Measurements from ENCODE around the gene CEP85.

CEP85 gene, protein sequence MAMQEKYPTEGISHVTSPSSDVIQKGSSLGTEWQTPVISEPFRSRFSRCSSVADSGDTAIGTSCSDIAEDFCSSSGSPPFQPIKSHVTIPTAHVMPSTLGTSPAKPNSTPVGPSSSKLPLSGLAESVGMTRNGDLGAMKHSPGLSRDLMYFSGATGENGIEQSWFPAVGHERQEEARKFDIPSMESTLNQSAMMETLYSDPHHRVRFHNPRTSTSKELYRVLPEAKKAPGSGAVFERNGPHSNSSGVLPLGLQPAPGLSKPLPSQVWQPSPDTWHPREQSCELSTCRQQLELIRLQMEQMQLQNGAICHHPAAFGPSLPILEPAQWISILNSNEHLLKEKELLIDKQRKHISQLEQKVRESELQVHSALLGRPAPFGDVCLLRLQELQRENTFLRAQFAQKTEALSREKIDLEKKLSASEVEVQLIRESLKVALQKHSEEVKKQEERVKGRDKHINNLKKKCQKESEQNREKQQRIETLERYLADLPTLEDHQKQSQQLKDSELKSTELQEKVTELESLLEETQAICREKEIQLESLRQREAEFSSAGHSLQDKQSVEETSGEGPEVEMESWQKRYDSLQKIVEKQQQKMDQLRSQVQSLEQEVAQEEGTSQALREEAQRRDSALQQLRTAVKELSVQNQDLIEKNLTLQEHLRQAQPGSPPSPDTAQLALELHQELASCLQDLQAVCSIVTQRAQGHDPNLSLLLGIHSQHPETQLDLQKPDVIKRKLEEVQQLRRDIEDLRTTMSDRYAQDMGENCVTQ

GRCh38 chr1:26233903-26234643 is at the start of gene CEP85:
Gene CEP85 (plus strand): TSS chr1:26234200. CDS start chr1:26239784, 5,584 bp downstream.
- peak; percentile 99 for DNase-seq

- no peak for DNase-seq
These were observed 49.1 kb upstream of the CEP85 start for GRCh38 chr1:26184883-26185282.

DNA sequence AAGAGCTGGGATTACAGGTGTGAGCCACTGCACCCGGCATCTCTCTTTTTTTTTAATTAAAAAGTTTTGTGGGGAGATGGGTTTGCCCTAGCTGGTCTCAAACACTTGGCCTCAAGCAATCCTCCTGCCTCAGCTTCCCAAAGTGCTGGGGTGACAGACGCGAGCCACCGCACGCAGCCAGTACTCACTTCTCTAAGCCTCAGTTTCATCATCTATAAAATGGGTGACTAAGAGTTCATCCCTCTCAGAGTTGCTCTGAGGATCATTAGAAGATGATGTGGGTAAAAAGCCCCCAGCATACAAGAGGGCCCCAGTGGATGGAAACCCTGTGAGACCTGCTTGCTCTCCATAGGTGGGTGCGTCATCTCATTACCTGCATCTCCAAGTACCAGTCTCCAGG is 46.1 kb upstream of the CEP85 start:
- no peak for DNase-seq

DNA sequence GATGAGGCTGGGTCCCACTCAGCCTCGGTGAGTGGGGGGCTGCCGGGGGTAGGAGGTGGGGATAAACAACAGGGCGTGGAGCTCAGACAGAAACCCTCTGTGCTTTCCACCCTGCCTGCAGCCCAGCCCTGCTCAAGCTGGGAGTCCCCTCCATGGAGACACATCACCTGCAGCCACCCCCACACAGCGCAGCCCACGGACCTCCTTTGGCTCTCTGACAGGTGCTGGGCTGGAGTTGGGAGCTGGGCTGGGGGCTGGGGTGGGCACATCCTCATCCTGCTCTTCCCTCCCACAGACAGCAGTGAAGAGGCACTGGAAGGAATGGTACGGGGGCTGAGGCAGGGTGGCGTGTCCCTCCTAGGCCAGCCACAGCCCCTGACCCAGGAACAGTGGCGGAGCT is 45.5 kb upstream of the CEP85 start:
- DNase-seq = no peak

DNA sequence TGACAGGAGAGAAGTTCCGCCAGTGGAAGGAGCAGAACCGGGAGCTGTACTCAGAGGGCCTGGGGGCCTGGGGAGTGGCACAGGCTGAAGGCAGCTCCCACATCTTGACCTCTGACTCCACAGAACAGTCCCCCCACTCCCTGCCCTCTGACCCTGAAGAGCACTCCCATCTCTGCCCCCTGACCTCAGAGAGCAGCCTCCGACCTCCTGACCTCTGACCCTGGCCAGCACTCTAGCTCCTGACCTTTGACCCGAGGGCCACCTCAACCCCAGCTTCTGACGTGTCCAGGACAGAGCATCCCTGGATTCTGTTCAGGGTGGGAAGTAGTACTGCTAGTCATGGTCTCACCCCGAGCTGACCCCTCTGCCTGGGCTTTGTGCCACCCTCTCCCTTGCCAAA is 44.7 kb upstream of the CEP85 start:
- DNase-seq = no peak

GRCh38 chr1:26189751-26190275 is 44.2 kb upstream of the CEP85 start:
- DNase-seq = peak; percentile 40

GRCh38 chr1:26190373-26190987 is 43.5 kb upstream of the CEP85 start, which contains the start of gene CATSPER4:
Gene CATSPER4 (plus strand): TSS chr1:26190602. CDS start chr1:26190628, 26 bp downstream.
- DNase-seq = peak; percentile 60

DNA sequence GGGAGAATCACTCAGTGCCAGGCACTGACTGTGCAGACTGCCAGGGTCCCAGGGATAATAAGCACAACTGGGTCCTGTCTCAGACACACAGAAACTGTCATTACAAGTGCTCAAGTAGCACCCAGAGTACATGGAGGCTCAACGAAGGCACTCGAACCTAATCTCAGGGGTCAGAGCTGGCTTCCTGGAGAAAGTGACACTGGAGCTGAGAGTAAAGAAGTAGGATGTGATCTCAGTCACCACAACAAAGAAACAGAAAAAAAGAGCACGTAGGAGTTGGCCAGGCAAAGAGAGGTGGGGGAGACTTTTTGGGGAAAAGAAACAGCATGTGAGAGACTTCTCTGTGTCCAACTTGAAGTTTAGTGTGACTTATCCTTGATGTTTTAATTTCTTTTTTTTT is 42.3 kb upstream of the CEP85 start:
- DNase-seq = no peak

DNA sequence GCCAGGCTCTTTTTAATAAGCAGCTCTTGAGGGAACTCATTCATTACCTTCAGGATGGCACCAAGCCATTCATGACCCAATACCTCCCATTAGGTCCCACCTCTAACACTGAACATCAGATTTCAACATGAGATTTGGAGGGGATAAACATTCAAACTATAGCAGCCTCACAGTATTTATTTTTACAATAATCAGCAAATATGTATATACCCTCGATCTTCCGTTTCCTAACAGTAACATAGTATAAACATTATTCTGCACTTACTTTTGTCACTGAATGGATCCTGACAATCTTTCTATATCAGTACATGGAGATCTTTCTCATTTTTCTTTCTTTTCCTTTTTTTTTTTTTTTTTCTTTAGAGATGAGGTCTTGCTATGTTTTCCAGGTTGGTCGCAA is 38.2 kb upstream of the CEP85 start:
- DNase-seq = no peak

DNA sequence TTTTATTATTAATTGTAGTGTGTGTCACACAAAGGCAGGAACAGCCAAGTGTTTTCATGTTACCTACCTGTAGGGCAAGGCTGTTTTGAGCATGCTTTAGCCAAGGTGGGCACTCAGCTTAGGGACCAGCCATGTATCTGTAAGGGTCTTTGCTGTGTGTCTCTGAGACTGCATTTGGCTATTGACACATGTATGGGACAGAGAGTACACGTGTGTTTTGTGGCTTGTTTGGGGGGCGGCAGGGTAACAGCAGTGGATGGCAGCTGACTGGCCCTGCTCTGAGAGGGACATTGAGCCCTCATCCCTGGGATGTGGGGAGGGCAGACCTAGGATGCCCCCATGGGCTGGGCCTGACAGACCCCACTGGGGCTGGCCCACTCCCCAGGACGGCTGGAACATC is 36.7 kb upstream of the CEP85 start:
- no peak for DNase-seq

GRCh38 chr1:26197813-26198212 is 36.2 kb upstream of the CEP85 start:
- DNase-seq = no peak

GRCh38 chr1:26200413-26200812 is 33.6 kb upstream of the CEP85 start:
- DNase-seq = no peak

- DNase-seq = peak; percentile 46
These were observed 30.2 kb upstream of the CEP85 start for GRCh38 chr1:26203642-26204318.

DNA sequence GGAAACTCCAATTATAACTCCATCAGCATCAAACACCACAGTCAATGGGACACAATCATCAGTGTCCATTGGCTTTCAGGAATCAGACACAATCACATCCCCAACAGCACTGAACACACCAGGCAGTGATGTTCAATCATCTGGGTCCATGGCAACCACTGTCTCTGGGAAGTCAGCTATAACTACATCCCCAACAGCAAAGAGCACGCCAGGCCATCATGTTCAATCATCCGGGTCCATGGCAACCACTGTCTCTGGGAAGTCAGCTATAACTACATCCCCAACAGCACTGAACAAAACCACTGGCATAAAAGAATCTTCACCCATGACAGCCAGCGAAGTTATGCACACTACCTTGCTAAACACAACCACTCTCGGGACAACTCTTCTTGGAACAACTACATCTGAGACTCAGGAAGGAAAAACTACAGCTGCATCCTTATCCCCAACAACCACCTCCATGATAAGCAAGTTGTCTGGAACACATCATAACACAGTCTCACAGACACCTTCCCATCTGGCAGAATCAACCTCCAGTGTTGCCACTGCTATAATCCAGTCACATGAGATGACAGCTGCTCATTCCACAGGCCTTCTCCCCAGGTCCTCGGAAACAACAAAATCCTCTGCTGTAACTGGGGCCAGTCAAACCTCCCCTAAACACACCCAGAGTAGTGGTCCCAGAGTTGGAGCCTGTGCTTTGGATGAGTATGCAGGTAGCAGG is 23.7 kb upstream of the CEP85 start:
- DNase-seq = no peak

DNA sequence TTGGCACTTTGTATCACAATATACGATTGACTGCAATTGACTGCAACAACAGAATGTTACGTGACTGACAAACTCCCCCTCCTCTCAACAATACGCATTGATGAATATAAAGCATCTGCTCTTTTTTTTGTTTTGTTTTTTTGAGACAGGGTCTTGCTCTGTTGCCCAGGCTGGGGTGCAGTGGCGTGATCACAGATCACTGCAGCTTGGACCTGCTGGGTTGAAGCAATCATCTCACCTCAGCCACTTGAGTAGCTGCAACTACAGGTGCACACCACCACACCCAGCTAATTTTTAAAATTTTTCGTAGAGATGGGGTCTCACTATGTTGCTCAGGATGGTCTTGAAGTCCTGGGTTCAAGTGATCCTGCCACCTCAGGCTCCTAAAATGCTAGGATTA is 21.3 kb upstream of the CEP85 start:
- no peak for DNase-seq

GRCh38 chr1:26213335-26213905 is 20.6 kb upstream of the CEP85 start:
- DNase-seq = no peak

DNA sequence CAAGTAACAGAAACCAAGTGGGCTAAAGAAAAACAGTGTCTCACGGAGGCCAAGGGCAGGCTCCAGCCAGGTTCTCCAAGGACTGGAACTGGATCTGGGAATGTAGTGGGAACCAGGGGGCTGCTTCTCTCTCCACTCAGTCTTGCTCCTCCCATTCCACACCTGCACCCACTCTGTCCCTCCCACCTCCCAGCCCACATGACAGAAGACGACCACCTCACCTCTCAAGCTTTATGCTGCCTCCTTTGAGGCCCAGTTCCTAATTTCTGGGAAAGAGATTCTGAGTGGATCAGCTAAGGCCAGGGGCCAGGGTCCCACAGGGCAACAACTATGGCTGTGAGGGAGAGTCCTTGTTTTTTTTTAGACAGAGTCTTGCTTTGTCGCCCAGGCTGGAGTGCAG is 18.8 kb upstream of the CEP85 start:
- DNase-seq = no peak

DNA sequence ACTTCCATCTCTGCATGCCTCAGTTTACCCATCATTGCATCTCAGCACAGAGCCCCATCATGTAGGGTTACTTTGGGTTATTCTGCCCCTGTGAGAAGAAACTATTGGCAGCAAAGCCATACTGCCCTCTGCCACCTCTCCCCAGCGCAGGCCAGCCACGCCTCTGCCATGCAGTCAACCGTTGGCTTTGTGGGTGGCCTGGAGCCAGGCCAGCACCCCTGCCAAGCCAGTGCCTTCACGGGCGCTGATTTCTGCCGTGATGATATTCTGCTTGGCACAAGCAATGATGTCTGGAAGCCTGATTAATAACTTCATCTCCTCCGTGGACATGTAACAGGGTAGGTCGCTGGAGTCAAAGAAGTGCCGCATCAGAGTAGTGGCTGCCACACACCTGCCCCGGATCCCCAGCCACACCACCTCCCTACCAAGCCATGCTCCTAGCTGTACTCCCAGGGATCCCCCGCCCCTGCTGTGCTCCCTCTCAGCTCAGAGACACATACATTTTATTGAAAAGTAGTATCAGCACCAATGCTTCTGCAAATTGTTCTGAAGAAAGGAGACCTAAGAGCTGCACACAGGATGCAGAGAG is 15.0 kb upstream of the CEP85 start:
- DNase-seq = peak; percentile 52

DNA sequence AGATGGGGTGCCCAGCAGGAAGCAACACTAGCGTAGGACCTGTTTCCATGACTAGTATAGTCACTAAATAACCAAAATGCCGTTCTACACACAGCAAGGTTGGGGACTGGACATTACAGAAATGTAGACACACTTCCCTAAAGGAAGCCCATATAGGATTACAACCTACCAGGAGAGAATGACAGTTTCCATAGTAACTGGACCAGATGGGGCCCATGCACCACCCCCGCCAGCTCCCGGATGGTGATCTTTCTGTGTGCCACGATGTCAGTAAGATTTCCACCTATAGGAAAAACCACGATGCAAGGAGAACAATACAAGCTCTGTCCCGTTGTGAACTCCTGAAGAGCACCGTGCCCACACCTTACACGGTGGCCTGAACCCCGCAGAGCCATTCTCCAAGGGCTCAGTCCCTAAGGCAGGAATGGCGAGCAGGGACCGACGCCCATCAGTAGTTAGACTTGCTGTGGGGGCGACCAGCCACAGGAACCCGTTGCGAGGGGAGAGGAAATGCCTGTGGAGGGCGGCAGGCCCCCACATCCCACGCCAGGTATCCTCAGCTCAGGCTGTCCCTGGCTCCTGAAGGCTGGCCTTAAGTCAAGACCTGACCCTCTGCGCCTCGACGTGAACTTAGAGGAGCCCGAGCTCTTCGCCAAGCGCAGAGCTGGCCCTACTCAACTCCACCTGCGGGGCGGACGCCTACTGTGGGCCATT is 13.6 kb upstream of the CEP85 start:
- DNase-seq = no peak

DNA sequence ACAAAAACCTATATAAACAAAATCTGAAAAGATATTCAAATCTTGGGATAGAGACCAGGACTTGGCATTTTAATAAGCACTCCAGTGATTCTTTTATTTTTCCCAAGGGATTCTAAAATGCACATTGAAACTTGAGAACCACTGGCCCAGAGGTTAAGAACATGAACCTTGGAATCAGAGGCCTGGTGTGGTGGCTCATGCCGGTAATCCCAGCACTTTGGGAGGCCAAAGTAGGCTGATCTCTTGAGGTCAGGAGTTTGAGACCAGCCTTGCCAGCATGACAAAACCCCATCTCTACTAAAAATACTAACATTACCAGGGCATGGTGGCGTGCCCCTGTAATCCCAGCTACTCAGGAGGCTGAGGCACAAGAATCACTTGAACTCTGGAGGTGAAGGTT is 12.9 kb upstream of the CEP85 start:
- no peak for DNase-seq

Measured in hematopoietic multipotent progenitor cell treated with erythropoietin and hydrocortisone succinate and interleukin-3 and kit ligand, for 4 days (in vitro differentiated cells).